ENCODE measurements around the gene ACP4.
"Not testable (repeated sequence)": the region's sequence is repeated elsewhere in the genome, so short reads cannot be mapped to it uniquely, and the experiment has no call there.

Gene ACP4, protein sequence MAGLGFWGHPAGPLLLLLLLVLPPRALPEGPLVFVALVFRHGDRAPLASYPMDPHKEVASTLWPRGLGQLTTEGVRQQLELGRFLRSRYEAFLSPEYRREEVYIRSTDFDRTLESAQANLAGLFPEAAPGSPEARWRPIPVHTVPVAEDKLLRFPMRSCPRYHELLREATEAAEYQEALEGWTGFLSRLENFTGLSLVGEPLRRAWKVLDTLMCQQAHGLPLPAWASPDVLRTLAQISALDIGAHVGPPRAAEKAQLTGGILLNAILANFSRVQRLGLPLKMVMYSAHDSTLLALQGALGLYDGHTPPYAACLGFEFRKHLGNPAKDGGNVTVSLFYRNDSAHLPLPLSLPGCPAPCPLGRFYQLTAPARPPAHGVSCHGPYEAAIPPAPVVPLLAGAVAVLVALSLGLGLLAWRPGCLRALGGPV

DNA sequence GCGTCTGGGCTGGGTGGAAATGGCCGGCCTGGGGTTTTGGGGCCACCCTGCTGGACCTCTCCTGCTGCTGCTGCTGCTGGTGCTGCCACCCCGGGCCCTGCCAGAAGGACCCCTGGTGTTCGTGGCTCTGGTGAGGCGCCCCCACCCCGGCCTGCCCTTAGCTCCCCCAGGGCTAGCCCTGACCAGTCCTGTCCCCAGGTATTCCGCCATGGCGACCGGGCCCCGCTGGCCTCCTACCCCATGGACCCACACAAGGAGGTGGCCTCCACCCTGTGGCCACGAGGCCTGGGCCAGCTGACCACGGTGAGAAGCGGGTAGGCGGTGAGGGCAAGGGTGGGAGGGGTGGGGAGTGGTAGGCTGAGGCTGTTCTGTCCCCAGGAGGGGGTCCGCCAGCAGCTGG is at the start of gene ACP4:
Gene ACP4 (plus strand): TSS at position 20 of the 400 bp plus-strand sequence. CDS start 0 bp downstream, at position 20.
- DNase-seq: no peak

DNA sequence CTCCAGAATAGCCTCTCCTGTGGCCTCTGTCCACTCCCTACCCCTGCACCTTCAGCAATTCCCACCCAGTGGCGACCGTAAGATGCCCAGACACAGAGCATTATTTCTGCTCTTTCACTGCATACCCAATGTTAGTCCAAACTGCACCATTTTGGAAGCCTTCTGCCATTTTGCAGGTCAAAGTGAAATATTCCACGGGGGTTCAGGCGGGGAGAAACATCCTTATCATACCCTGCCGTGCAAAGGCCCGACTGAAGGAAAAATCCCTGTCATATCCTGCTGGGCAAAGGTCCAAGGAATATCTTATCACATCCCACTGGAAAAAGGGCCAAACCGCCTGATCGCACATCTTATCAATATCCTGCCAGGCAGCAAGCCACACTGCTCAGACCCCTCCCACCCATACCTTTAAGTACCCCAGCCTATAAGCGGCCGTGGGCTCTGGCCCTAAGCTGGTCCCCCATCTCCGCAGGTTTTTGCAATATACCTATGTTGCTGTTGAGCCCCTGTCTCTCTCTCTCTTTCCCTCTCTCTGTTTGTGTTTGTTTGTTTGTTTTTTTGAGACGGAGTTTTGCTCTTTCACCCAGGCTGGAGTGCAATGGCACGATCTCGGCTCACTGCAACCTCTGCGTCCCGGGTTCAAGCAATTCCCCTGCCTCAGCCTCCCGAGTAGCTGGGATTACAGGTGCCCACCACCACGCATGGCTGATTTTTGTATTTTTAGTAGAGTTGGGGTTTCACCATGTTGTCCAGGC is 48.9 kb upstream of the ACP4 start:
- DNase-seq: no peak

GRCh38 chr19:50743537-50743936 is 46.7 kb upstream of the ACP4 start:
- no peak for DNase-seq

DNA sequence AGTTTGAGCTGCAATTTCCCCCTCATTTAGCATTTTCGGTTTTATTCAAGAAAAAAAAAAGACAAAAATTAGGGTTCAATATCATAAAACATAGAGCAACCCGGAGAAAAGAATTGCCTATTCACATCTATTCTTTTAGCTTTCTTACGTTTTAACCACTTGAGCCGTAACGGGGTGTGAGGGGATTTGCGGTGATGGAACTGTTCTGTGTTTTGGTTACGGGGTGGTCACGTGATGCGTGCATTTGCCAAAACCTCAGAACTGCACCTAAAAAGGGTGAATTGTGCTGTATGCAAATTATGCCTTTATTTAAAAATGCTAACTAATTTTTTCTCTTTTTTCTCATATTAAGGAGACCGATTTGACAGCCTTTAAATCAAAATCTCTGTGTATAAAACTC is 45.0 kb upstream of the ACP4 start:
- no peak for DNase-seq

GRCh38 chr19:50747141-50747540 is 43.1 kb upstream of the ACP4 start:
- DNase-seq: not testable (repeated sequence)

GRCh38 chr19:50749490-50749889 is 40.7 kb upstream of the ACP4 start:
- DNase-seq: no peak

GRCh38 chr19:50750010-50750409 is 40.2 kb upstream of the ACP4 start:
- DNase-seq: no peak

GRCh38 chr19:50753879-50754278 is 36.3 kb upstream of the ACP4 start:
- no peak for DNase-seq

- not testable (repeated sequence) for DNase-seq
Measured at GRCh38 chr19:50756244-50756643, 34.0 kb upstream of the ACP4 start.

- DNase-seq: not testable (repeated sequence)
Measured at GRCh38 chr19:50757624-50758023, 32.6 kb upstream of the ACP4 start.

- not testable (repeated sequence) for DNase-seq
Measured at GRCh38 chr19:50759076-50759475, 31.1 kb upstream of the ACP4 start.

- DNase-seq: no peak
Measured at GRCh38 chr19:50759886-50760285, 30.3 kb upstream of the ACP4 start.

DNA sequence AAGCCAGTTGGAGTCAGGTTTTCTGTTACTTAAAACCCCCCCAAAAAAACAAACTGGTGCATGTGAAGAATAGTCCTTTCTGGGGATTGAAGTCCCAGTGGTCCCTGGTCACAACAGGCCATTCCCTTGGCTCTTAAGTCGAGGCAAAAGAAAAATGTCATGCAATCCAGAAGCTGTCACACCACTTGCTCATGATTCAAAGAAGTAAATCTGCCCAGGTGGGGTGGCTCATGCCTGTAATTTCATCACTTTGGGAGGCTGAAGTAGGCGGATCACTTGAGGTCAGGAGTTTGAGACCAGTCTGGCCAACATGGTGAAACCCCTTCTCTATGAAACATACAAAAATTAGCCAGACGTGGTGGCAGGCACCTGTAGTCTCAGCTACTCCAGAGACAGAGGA is 28.7 kb upstream of the ACP4 start:
- not testable (repeated sequence) for DNase-seq

DNA sequence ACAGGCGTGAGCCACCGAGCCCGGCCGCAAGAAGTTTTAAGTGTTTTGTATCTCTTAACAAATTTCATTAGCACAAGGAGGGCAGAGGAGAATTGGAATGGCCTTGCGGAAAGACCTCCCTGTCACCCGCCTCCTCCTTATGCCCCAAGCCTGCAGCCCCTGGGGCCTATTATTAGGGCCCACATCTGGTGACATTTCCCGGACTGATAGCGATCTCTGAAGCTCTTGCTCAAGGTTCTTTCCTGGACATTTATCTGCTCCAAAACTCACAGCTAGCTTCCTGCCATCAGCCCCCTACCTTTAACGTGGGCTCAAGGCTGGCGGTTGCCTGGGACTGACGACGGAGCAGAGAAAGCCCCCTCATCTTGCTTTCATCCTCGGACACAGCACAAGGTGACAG is 26.7 kb upstream of the ACP4 start:
- DNase-seq: not testable (repeated sequence)

GRCh38 chr19:50764409-50764808 is 25.8 kb upstream of the ACP4 start:
- no peak for DNase-seq

GRCh38 chr19:50766746-50767145 is 23.5 kb upstream of the ACP4 start:
- DNase-seq: not testable (repeated sequence)

DNA sequence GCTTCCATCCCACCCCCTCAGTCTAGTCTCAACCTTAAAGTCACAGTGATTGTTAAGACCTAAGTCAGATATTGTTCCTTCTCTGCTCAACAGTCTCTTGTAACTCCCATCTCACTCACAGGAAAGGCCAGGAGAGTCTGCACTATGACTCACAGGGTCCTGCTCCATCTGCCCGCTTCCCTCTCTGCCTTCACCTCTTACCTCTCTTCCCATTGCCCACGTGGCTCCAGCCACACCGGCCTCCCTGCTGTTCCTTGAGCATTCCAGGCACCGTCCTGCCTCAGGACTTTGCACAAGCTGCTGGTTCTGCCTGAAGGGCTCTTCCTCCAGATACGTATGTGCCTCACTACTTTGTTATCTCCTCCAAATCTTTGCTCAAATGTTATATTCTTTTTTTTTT is 23.0 kb upstream of the ACP4 start:
- not testable (repeated sequence) for DNase-seq

DNA sequence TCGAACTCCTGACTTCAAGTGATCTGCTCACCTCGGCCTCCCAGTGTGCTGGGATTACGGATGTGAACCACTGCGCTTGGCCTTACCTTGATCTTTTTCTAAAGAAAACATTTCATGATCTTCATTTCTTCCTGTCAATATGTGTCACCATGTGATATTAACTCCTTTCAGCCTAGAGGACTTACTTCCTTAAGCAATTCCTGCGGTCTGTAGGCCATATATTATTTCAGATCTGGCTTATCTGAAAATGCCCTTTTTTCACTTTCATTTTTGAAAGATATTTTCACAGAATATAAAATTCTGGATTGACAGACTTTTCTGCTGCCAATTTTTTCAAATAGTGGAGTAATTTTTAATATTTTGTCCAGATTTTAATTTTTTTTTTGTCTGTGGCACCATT is 21.9 kb upstream of the ACP4 start:
- no peak for DNase-seq

DNA sequence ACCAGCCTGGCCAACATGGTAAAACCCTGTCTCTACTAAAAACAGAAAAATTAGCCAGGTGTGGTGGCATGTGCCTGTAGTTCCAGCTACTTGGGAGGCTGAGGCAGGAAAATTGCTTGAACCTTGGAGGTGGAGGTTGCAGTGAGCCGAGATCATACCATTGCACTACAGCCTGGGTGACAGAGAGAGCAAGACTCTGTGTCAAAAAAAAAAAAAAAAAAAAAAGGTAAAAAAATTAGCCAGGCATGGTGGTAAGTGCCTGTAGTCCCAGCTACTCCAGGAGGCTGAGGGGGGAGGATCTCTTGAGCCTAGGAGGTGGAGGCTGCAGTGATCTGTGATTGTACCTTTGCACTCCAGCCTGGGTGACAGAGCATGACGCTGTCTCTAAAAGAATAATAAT is 20.1 kb upstream of the ACP4 start, which contains the start of gene GPR32:
Gene GPR32 (plus strand): TSS at position 301 of the 400 bp plus-strand sequence. CDS start 137 bp downstream, outside the sequence.
- DNase-seq: not testable (repeated sequence)

- no peak for DNase-seq
Measured at GRCh38 chr19:50770888-50771287, 19.3 kb upstream of the ACP4 start.

- no peak for DNase-seq
Measured at GRCh38 chr19:50772476-50772875, 17.7 kb upstream of the ACP4 start.

GRCh38 chr19:50772912-50773311 is 17.3 kb upstream of the ACP4 start:
- DNase-seq: not testable (repeated sequence)

- DNase-seq: not testable (repeated sequence)
Measured at GRCh38 chr19:50773454-50773853, 16.8 kb upstream of the ACP4 start.

DNA sequence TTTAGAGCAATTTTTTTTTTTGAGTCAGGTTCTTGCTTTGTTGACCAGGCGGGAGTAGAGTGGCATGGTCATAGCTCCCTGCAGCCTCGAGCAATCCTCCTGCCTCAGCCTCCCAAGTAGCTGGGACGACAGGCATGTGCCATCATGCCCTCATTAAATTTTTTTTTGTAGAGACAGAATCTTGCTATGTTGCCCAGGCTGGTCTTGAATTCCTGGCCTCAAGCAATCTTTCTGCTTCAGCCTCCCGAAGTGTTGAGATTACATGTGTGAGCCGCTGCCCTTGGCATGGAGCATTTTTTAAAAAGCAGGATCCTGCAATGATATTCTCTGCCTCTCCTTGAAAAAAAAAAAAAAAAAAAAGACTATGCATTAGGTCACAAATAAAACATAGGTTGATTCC is 14.1 kb upstream of the ACP4 start:
- DNase-seq: no peak

All from NCI-H2081 (cell line).